Loucy (cell line): ENCODE results near the gene ATF2.

ENCODE experiments used
- H2AFZ ChIP-seq: fragments of 200-600 bp; sonication (generic); 2 replicates; pipeline ENCODE4 v1.6.0; 2016; ENCODE audit warnings: antibody characterized with exemption, mild to moderate bottlenecking, low read length, moderate library complexity
- H3F3A ChIP-seq: fragments of 200-600 bp; 2 replicates; pipeline ENCODE4 v1.6.0; 2016; ENCODE audit warnings: antibody characterized with exemption, low read depth, mild to moderate bottlenecking
- H3K27me3 ChIP-seq: fragments of 200-600 bp; sonication (generic); 2 replicates; pipeline ENCODE4 v1.6.1; 2014; ENCODE audit warnings: low read length, mild to moderate bottlenecking; ENCODE audit not compliant: insufficient read depth, poor library complexity, severe bottlenecking
- H3K36me3 ChIP-seq: fragments of 200-600 bp; sonication (generic); 2 replicates; pipeline ENCODE4 v1.6.1; 2016; ENCODE audit warnings: low read length; ENCODE audit not compliant: insufficient read depth
- H3K4me1 ChIP-seq: fragments of 200-600 bp; sonication (generic); 2 replicates; pipeline ENCODE4 v1.5.1; 2014; ENCODE audit warnings: low read length, mild to moderate bottlenecking; ENCODE audit not compliant: insufficient read depth, poor library complexity, severe bottlenecking
- H3K4me2 ChIP-seq: fragments of 200-600 bp; sonication (generic); 2 replicates; pipeline ENCODE4 v1.6.0; 2014; ENCODE audit warnings: antibody characterized with exemption, low read length, low read depth, mild to moderate bottlenecking; ENCODE audit not compliant: poor library complexity, severe bottlenecking
- H3K4me3 ChIP-seq: fragments of 200-600 bp; sonication (generic); 2 replicates; pipeline ENCODE4 v1.5.1; 2014; ENCODE audit warnings: low read length, mild to moderate bottlenecking, mixed read lengths; ENCODE audit not compliant: poor library complexity, severe bottlenecking
- H3K79me2 ChIP-seq: fragments of 200-600 bp; sonication (generic); 2 replicates; pipeline ENCODE4 v1.6.1; 2014; ENCODE audit warnings: low read length; ENCODE audit not compliant: insufficient read depth
- H3K9ac ChIP-seq: fragments of 200-600 bp; sonication (generic); 2 replicates; pipeline ENCODE4 v1.6.0; 2014; ENCODE audit warnings: mild to moderate bottlenecking, low read depth, low read length, moderate library complexity; ENCODE audit not compliant: poor library complexity, severe bottlenecking
- H3K9me2 ChIP-seq: fragments of 200-600 bp; sonication (generic); replicated peaks from 2 replicates; pipeline ENCODE4 v1.6.1; 2016; ENCODE audit warnings: low read depth, low read length, mixed read lengths
- H3K9me3 ChIP-seq: fragments of 200-600 bp; sonication (generic); 2 replicates; pipeline ENCODE4 v1.6.1; 2014; ENCODE audit warnings: mild to moderate bottlenecking, antibody characterized with exemption, low read length, low read depth; ENCODE audit not compliant: insufficient read depth
- H4K20me1 ChIP-seq: fragments of 200-600 bp; sonication (generic); 2 replicates; pipeline ENCODE4 v1.6.0; 2014; ENCODE audit warnings: antibody characterized with exemption, low read length, mild to moderate bottlenecking; ENCODE audit not compliant: insufficient read depth, poor library complexity, severe bottlenecking
- CTCF ChIP-seq: fragments of 200-600 bp; sonication (generic); conservative IDR thresholded peaks from 2 replicates; pipeline ENCODE4 v1.5.1; 2014; ENCODE audit warnings: mild to moderate bottlenecking, antibody characterized with exemption, low read length
- EZH2phosphoT487 ChIP-seq: fragments of 200-600 bp; IDR thresholded peaks from 2 replicates; pipeline ENCODE4 v1.6.1; 2018; ENCODE audit warnings: antibody characterized with exemption, mild to moderate bottlenecking, moderate library complexity, borderline replicate concordance

Gene ATF2

DNA sequence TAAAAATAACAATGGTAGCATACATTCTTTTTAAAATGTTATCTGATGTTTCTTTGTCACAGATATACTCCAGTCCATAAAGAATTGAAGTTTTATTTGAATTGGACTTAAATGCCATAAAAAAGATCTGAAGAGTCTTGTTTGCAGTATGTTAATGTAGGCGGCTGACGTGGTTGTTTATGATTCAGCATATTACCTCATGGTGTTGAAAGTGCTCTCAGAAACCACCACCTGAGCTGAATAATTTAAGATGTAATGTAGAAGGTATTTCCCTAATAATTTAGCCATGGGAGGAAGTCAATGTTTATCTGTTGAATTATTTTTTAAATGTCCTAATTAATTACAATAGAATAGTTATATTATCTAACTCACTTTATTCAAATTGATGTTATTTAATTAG is 104.3 kb downstream of the ATF2 start:
- H3K9me3 ChIP-seq = peaks cover 7% of the 10 kb centered on the region; the same call in 1 of the 2 replicates

DNA sequence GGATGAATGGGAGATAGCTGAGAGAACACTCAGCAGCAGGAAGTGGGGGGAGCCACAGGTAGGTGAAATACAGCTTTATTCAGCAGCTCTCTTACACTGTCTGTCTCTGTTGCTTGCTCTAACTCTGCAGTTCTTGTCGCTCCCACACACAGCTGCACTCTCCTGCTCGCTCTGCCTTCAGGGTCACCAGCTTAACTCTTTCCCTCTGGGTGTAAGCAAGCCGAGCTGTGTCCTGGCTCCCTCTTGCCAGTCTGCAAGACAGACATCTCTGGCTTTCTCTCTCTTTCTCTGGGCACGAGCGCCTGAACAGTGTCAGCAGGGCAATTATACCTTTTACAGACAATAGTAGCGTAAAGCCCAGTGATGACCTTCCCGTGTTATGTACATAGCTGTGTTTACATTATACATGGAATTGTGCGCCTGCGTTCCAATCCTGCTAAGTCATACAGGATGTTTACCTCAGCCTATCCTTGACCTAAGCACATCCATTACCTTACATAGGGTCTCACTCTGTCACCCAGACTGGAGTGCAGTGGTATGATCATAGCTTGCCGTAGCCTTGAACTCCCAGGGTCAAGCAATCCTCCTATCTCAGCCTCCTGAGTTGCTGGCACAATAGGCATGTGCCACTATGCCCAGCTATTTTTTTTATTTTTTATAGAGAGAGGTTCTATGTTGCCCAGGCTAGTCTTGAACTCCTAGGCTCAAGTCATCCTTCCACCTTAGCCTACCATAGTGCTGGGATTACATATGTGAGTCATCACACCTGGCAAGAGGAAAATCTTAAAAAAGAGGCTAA is 105.0 kb downstream of the ATF2 start:
- Histone ChIP-seq H3K9ac (no peak overlapping the region), H3K36me3 (peaks cover 11% of the 10 kb centered on the region), H3K9me2 (no peaks in the 10 kb centered on the region), H4K20me1 (no peaks in the 10 kb centered on the region), H3K27me3 (no peaks in the 10 kb centered on the region), H3K9me3 (peaks cover 7% of the 10 kb centered on the region; the same call in 1 of the 2 replicates), H3K79me2 (no peaks in the 10 kb centered on the region), H3K4me1 (no peaks in the 10 kb centered on the region), H3F3A (no peaks in the 10 kb centered on the region), H2AFZ (no peak overlapping the region), H3K4me2 (no peak overlapping the region), H3K4me3 (no peak overlapping the region)
- no peak for TF ChIP-seq EZH2phosphoT487
- no peak for TF ChIP-seq CTCF

More for the DNA sequence above, 104.3 kb downstream of the ATF2 start:
- TF ChIP-seq CTCF = no peak
- TF ChIP-seq EZH2phosphoT487 = no peak
- no peaks in the 10 kb centered on the region for H3K4me1 ChIP-seq
- H3K4me3 ChIP-seq = no peak overlapping the region
- peaks cover 11% of the 10 kb centered on the region for H3K36me3 ChIP-seq
- H3K4me2 ChIP-seq = no peak overlapping the region
- no peaks in the 10 kb centered on the region for H3K79me2 ChIP-seq
- no peaks in the 10 kb centered on the region for H3F3A ChIP-seq
- no peaks in the 10 kb centered on the region for H3K27me3 ChIP-seq
- H3K9me2 ChIP-seq = no peaks in the 10 kb centered on the region
- H3K9ac ChIP-seq = no peak overlapping the region
- no peak overlapping the region for H2AFZ ChIP-seq
- H4K20me1 ChIP-seq = no peaks in the 10 kb centered on the region

- no peak overlapping the region for H3K4me2 ChIP-seq
- no peaks in the 10 kb centered on the region for H3K9me2 ChIP-seq
- TF ChIP-seq EZH2phosphoT487 = no peak
- TF ChIP-seq CTCF = no peak
- no peaks in the 10 kb centered on the region for H3K36me3 ChIP-seq
- no peak overlapping the region for H2AFZ ChIP-seq
- H3K9ac ChIP-seq = no peak overlapping the region
- H3K4me3 ChIP-seq = no peak overlapping the region
- H3F3A ChIP-seq = no peaks in the 10 kb centered on the region
- no peaks in the 10 kb centered on the region for H3K4me1 ChIP-seq
- H4K20me1 ChIP-seq = no peaks in the 10 kb centered on the region
- H3K27me3 ChIP-seq = no peaks in the 10 kb centered on the region
- H3K79me2 ChIP-seq = no peaks in the 10 kb centered on the region
- H3K9me3 ChIP-seq = no peaks in the 10 kb centered on the region
Observed at GRCh38 chr2:175057078-175057685, 110.8 kb downstream of the ATF2 start.
